Aorta (tissue), 5 donors: Measurements from ENCODE around the gene FOXA1. TPM values are rescaled to one million over a fixed set of nuclear protein-coding genes. Genes with fewer than 3 reads are reported as not detected.

ENCODE experiments used
- ATAC-seq: fragments of 200-7000 bp; cut with Tn5 transposase; one replicate; pipeline ENCODE4 v1.9.1; 2022; ENCODE audit warnings: moderate library complexity; ENCODE audit not compliant: low FRiP score
- DNase-seq, 2 donors: peaks; one replicate each; pipeline ENCODE4 v3.0.0-alpha.2; 2020
- H3K27ac ChIP-seq, 2 donors: one replicate each; pipeline ENCODE4 v1.5.1; 2013; ENCODE audit warnings: low read length in 2 of 2, mild to moderate bottlenecking in 2 of 2, moderate library complexity in 2 of 2, control low read depth in 1 of 2, inconsistent platforms in 1 of 2, low read depth in 1 of 2
- H3K27me3 ChIP-seq, 2 donors: one replicate each; pipeline ENCODE4 v1.6.1; 2013; ENCODE audit warnings: control low read depth in 1 of 2, low read length in 1 of 2, mild to moderate bottlenecking in 1 of 2, moderate library complexity in 1 of 2; ENCODE audit not compliant: insufficient read depth in 2 of 2, control insufficient read depth in 1 of 2
- H3K36me3 ChIP-seq, 2 donors: one replicate each; pipeline ENCODE4 v1.6.1; 2013; ENCODE audit warnings: control low read depth in 1 of 2, low read length in 1 of 2, mild to moderate bottlenecking in 1 of 2; ENCODE audit not compliant: insufficient read depth in 2 of 2, control insufficient read depth in 1 of 2
- H3K4me1 ChIP-seq, 2 donors: one replicate each; pipeline ENCODE4 v1.6.1; 2013; ENCODE audit warnings: low read length in 2 of 2, control low read depth in 1 of 2, mild to moderate bottlenecking in 1 of 2, moderate library complexity in 1 of 2; ENCODE audit not compliant: insufficient read depth in 2 of 2, control insufficient read depth in 1 of 2
- H3K4me3 ChIP-seq, 2 donors: one replicate each; pipeline ENCODE4 v1.5.1; 2013; ENCODE audit warnings: low read length in 2 of 2, control low read depth in 1 of 2, mild to moderate bottlenecking in 1 of 2
- H3K9me3 ChIP-seq: one replicate; pipeline ENCODE4 v1.6.1; 2013; ENCODE audit warnings: mild to moderate bottlenecking, low read length; ENCODE audit not compliant: control insufficient read depth
- WGBS, 2 donors: extraction: QIAGEN DNeasy Blood & Tissue Kit; methylation state at CpG; one replicate each; pipeline ENCODE4 v1.1.7; 2013; 5-methylcytosine and 5-hydroxymethylcytosine counted together
- intact Hi-C, 2 donors: fragments of 100-400 bp; cut with DNase I; formaldehyde crosslinking; loops; one replicate each; pipeline versions ENCODE4 v1.14.2 to v1.15.0; 2022
- polyA plus RNA-seq, 2 donors: library from polyadenylated mRNA; stranded (reverse); fragments of 200-250 nt; gene quantifications; one replicate each; pipeline ENCODE4 v1.2.3, GENCODE V29; 2013
- total RNA-seq, 2 donors: library from RNA; stranded (reverse); fragmentation: NEBNext Ultra II Directional; extraction: Animal tissue kit (Norgen Biotek cat#: 25700); gene quantifications; one replicate each; pipeline ENCODE4 v1.2.1, GENCODE V29; 2021
- donor health status: healthy with polysubstance abuse.
- donor health status: Bipolar disorder and iron deficiency.
- donor health status: DM: no; HTN: no; CAD: no.
- donor health status: DM: no; HTN: no; CAD: no.
- donor health status: DM: yes; HTN: yes; CAD: no.

FOXA1 gene
- total and polyA plus RNA-seq, 4 donors: 1.4 TPM; not detected in 3

GRCh38 chr14:37598747-37599506 lies 3.9 kb upstream of the FOXA1 start:
- Histone ChIP-seq H3K27me3 (peaks cover 0 to 8% of the 10 kb centered on the region in 2 donors), H3K27ac (no peak overlapping the region), H3K36me3 (no peaks in the 10 kb centered on the region), H3K4me1 (no peaks in the 10 kb centered on the region), H3K4me3 (no peak overlapping the region), H3K9me3 (peaks cover 2% of the 10 kb centered on the region)
- ATAC-seq (no peak), DNase-seq (no peak)
- WGBS, 2 donors: 18 to 21% methylated on average over 32 to 36 of the region's 36 CpGs
- intact Hi-C loops: loop anchor here in 1 of 2 donors (10.0 kb wide), 2 partner anchors 354 to 934 kb away; partner anchors contain the start of gene PAX9

DNA sequence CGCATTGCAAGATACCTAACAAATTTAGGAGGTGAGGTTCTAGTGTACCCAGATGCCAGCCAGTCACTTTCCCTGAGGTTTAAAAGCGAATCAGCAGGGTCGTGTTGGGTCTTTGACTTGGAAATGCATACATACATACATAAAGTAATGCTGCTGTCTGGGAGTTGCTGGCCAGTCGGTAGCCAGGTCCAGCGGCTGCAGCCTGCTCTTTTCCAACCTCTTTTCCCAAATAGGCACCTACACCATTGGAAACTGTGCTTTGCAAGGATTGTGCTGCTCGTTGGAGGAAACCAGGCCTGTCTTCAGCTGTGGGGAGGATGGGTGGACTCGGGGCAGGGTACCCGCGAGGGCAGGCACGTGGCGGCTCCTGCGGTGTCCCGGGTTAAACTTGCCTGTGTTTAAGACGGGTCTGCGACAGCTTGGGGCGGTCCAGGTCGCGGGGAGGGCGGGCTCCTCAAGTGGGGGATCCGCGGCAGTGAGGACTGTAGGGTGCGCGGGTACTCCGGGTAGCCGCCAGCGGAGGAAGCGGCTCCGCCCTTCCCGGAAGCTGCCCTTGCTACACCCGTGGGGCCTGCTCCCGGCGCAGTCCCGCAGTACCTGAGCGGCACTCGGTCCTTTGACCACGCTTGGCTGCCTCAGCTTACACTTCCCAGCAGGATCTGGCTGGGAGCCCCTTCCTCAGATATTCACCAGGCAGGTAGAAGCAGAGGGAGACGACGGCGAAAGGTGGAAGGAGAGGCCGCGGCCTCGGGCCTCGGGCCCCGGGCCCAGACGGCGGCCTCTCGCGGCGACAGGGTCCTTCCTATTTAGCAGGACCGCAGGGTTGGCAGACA lies 3.1 kb upstream of the FOXA1 start:
- WGBS, 2 donors: 5 to 9% methylated on average over 46 to 50 of the region's 50 CpGs
- no peak for ATAC-seq
- intact Hi-C loops: loop anchor here in 1 of 2 donors (10.0 kb wide), 2 partner anchors 353 to 933 kb away; partner anchors contain the start of gene PAX9

GRCh38 chr14:37597538-37597913 lies 2.5 kb upstream of the FOXA1 start:
- Histone ChIP-seq H3K27ac (no peak overlapping the region), H3K9me3 (no peaks in the 10 kb centered on the region), H3K4me1 (no peaks in the 10 kb centered on the region), H3K27me3 (peaks cover 0 to 8% of the 10 kb centered on the region in 2 donors), H3K36me3 (no peaks in the 10 kb centered on the region), H3K4me3 (no peak overlapping the region)
- 8 to 15% methylated on average over 20 of the region's 20 CpGs for WGBS, 2 donors
- DNase-seq (peak in 1 of 2 donors; percentile 66), ATAC-seq (no peak)
- intact Hi-C loops: loop anchor here in 1 of 2 donors (10.0 kb wide), 2 partner anchors 353 to 933 kb away; partner anchors contain the start of gene PAX9

More for the DNA sequence above, 3.1 kb upstream of the FOXA1 start:
- Histone ChIP-seq H3K4me1 (no peaks in the 10 kb centered on the region), H3K27ac (no peak overlapping the region), H3K4me3 (no peak overlapping the region), H3K36me3 (no peaks in the 10 kb centered on the region), H3K9me3 (no peaks in the 10 kb centered on the region), H3K27me3 (peaks cover 0 to 8% of the 10 kb centered on the region in 2 donors)
- peak in 1 of 2 donors; percentile 69 for DNase-seq

DNA sequence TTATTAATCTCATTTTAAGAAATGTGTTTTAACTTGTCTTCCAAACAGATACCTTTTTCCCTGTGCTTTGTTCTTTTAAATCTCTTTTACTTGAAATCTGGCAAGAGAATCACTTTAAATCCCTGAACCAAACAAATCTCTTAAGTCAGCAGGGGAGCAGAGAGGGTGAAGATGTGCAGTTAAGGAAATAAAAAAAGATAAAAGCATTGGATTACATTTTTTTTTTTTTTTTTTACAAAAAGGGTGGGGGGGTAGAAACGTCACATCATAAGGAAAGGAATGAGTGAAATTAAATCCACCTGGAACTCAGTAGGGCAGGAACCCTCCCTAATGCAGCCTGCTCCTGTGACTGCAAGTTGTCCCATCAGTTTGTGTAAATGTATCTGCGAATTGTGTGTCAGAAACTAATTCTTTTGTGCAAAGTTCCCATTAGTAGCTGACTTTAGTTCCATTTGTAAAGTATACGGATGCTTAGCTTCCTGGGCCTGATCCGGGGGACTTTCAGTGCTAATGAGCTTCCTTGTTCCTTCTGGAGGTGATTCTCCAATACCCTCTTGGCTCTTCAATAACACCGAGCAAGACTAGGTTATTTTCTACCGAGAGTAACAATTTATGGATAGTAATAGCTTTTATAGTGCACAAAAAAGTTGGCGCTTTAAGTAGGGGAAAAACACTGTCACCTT lies 1.9 kb upstream of the FOXA1 start:
- intact Hi-C loops: loop anchor here in 1 of 2 donors (10.0 kb wide), 2 partner anchors 352 to 932 kb away; partner anchors contain the start of gene PAX9
- DNase-seq (no peak), ATAC-seq (no peak)
- Histone ChIP-seq H3K4me3 (no peak overlapping the region), H3K9me3 (no peaks in the 10 kb centered on the region), H3K36me3 (no peaks in the 10 kb centered on the region), H3K4me1 (no peaks in the 10 kb centered on the region), H3K27ac (no peak overlapping the region), H3K27me3 (peaks cover 0 to 6% of the 10 kb centered on the region in 2 donors)
- 25 to 30% methylated on average over 7 of the region's 7 CpGs for WGBS, 2 donors

DNA sequence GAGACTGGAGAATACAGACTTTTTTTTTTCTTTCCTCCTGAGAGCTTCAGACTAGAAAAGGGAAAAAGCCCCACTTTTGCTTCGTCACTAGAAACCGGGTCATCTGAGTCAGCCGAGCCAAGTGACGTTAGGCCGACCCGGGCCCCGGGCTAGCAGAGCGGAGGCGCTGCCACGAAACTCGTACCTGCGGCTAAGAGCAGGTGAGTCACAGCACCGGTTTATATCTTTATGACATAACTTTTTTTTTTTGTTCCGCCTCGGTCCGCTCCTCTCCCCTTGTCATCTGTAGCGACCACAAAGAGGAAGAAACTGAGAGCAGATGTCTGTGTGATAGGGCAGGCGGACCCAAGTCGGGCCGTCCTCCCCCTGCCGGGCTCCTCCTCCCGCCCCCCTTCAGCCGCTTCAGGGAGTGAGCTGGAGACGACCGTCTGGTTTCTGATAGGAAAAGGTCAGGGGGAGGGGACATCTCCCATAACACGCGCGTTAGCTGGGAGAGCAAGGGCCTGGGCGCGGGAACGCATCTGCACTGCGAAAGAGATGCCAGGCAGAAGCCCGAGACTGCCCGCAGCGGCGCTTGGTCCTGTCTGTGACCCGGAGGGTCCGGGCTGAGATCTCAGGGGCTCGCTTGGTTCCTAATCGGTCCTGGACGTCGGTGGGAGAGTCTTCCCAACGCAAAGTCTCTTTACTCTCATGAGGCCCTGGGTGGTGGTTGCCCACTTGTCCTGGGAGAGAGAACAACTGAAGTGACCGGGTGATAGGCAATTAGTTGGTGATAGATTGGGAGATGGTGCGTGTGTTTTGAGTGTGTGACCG lies 966 bp upstream of the FOXA1 start:
- 9 to 14% methylated on average over 45 to 46 of the region's 46 CpGs for WGBS, 2 donors
- DNase-seq (peak in 1 of 2 donors; percentile 73), ATAC-seq (no peak)
- Histone ChIP-seq H3K4me3 (no peak overlapping the region), H3K9me3 (no peaks in the 10 kb centered on the region), H3K27ac (no peak overlapping the region), H3K36me3 (no peaks in the 10 kb centered on the region), H3K27me3 (peaks cover 0 to 3% of the 10 kb centered on the region in 2 donors), H3K4me1 (no peaks in the 10 kb centered on the region)
- intact Hi-C loops: loop anchor here in 1 of 2 donors (10.0 kb wide), 2 partner anchors 351 to 931 kb away; partner anchors contain the start of gene PAX9

DNA sequence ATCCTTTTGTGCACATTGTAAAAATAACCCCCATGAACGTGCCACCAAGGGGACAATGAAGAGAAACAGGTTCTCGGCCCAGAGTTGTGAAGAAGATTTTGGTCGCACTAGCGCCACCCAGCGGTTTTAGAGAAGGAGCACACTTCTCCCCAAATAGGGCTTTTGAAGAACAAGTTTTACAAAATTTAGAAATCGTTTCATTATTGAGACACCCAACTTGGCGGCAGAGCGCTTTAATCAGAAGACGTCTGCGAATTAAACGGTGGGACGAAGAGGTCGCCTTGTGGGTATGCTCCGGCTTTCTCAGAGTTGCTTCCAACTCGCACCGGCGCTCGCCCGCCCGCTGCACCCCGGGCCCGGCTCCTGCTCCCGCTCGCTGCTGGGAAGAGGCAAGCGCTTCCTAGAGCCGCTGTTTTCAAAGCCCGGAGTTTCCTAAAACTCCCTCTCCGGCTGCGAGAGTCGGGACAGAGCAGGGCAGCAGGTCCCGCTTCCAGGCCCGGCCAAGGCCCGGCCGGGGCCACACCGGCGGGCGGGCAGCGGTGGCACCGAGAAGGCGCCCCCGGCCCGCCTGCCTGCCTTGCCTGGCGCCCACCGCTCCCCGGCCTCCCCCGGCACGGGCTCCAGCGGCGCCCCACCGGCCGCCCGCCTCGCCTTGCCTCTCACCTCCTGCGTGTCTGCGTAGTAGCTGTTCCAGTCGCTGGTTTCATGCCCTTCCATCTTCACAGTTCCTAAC lies 645 bp downstream of the FOXA1 start:
- WGBS, 2 donors: 2 to 3% methylated on average over 51 to 56 of the region's 56 CpGs
- Histone ChIP-seq H3K36me3 (no peaks in the 10 kb centered on the region), H3K9me3 (no peaks in the 10 kb centered on the region), H3K4me1 (no peaks in the 10 kb centered on the region), H3K27me3 (peaks cover 0 to 3% of the 10 kb centered on the region in 2 donors), H3K27ac (no peak overlapping the region), H3K4me3 (peak overlapping the region in 1 of 2 donors; percentile 3)
- intact Hi-C loops: loop anchor here in 1 of 2 donors (10.0 kb wide), 2 partner anchors 350 to 930 kb away; partner anchors contain the start of gene PAX9
- ATAC-seq (no peak), DNase-seq (peak in 1 of 2 donors; percentile 72)

- H3K27me3 ChIP-seq: no peaks in the 10 kb centered on the region
- no peak overlapping the region for H3K27ac ChIP-seq
- intact Hi-C loops: loop anchor here in 1 of 2 donors (10.0 kb wide), 2 partner anchors 349 to 929 kb away; partner anchors contain the start of gene PAX9
- peak overlapping the region in 1 of 2 donors; percentile 3 for H3K4me3 ChIP-seq
- ATAC-seq (no peak), DNase-seq (no peak)
- WGBS, 2 donors: 23 to 25% methylated on average over 14 of the region's 14 CpGs
- H3K36me3 ChIP-seq: no peaks in the 10 kb centered on the region
- H3K9me3 ChIP-seq: no peaks in the 10 kb centered on the region
- no peaks in the 10 kb centered on the region for H3K4me1 ChIP-seq
Measured at GRCh38 chr14:37593511-37594237, 1.4 kb downstream of the FOXA1 start.
